ENCODE data around the gene ETNPPL. TPM values are rescaled to one million over a fixed set of nuclear protein-coding genes. Genes with fewer than 3 reads are reported as not detected.

Gene ETNPPL
- total and polyA plus RNA-seq, 2 of the 4 experiments (the other 2 are of a cell fraction) = not detected

- no peak overlapping the region for H3K4me2 ChIP-seq (ENCODE audit: low read depth, low read length)
Measured at GRCh38 chr4:108700081-108700757, 62.6 kb downstream of the ETNPPL start.

More at GRCh38 chr4:108700081-108700757, 62.6 kb downstream of the ETNPPL start:
- intact Hi-C loops (cut with micrococcal nuclease) = no loop called here
- H2AFZ ChIP-seq (replicated peaks; ENCODE audit: low read length, poor library complexity) = no peak overlapping the region
- H3K9ac ChIP-seq (ENCODE audit: low read depth, low read length) = no peak overlapping the region
- H2BK5ac ChIP-seq (ENCODE audit: low read depth, low read length, poor library complexity, severe bottlenecking) = no peak overlapping the region
- H2AK5ac ChIP-seq (ENCODE audit: low read depth, low read length) = no peak overlapping the region
- no peak overlapping the region for H2BK20ac ChIP-seq (ENCODE audit: low read depth, low read length)
- in situ Hi-C loops (cut with MboI; ENCODE audit: low sequenced_read_pairs) = no loop called here
- no peak overlapping the region for H4K8ac ChIP-seq (ENCODE audit: low read depth in 2 of 2, low read length in 2 of 2)
- H3K9me1 ChIP-seq (ENCODE audit: insufficient read depth, low read length) = no peaks in the 10 kb centered on the region
- no peak overlapping the region for H3K4ac ChIP-seq (ENCODE audit: low read depth, low read length)
- H3K27ac ChIP-seq (ENCODE audit: insufficient read depth, low read length) = no peak overlapping the region
- H2BK120ac ChIP-seq (ENCODE audit: low read depth, low read length) = no peak overlapping the region
- DNase-seq (peak; percentile 10), ATAC-seq (ENCODE audit: low read depth) (no peak)
- H3K56ac ChIP-seq (ENCODE audit: extremely low read depth, insufficient read depth, low read length) = no peak overlapping the region
- no peak overlapping the region for H2AK9ac ChIP-seq (replicated peaks; ENCODE audit: low read depth, low read length, poor library complexity)
- H4K20me1 ChIP-seq (ENCODE audit: insufficient read depth, low read length) = no peaks in the 10 kb centered on the region
- no peak overlapping the region for H3K23ac ChIP-seq (ENCODE audit: low read depth, low read length)
- H4K91ac ChIP-seq (ENCODE audit: insufficient read depth, low read depth, low read length) = no peak overlapping the region
- no peak overlapping the region for H4K5ac ChIP-seq (ENCODE audit: low read depth, low read length)
- dilution Hi-C loops (cut with HindIII; ENCODE audit: low sequenced_read_pairs, unreplicated experiment) = no loop called here
- H3K9me3 ChIP-seq (ENCODE audit: control insufficient read depth, insufficient read depth, low read length) = no peaks in the 10 kb centered on the region
- no CpG with 5 or more reads among the region's 1 CpG for WGBS, 2 experiments (ENCODE audit: extremely low coverage in 2 of 2, insufficient read length in 1 of 2)
- no peaks in the 10 kb centered on the region; the same call in 1 of the 2 replicates for H3K27me3 ChIP-seq (ENCODE audit: control insufficient read depth, insufficient read depth, low read length)
- H3K4me3 ChIP-seq (ENCODE audit: insufficient read depth, low read depth, low read length) = no peak overlapping the region
- no TSS peak for BruUV-seq (replicated peaks)
- no peaks in the 10 kb centered on the region for H3K79me1 ChIP-seq (ENCODE audit: low read depth in 1 of 2, low read length in 2 of 2)
- no peak overlapping the region for H2BK15ac ChIP-seq (ENCODE audit: low read depth, low read length)
- TF ChIP-seq CEBPB (IDR thresholded peaks at IDR 0.05; ENCODE audit: low read depth, low read length) (no peak), MXI1 (IDR thresholded peaks at IDR 0.05; ENCODE audit: borderline replicate concordance, low read depth, low read length) (no peak)
- no peaks in the 10 kb centered on the region for H3K4me1 ChIP-seq (ENCODE audit: control insufficient read depth, insufficient read depth, low read length)
- ChIA-PET CTCF (no interaction called here), POLR2A (ENCODE audit: unreplicated experiment) (no interaction called here)
- H3K14ac ChIP-seq (replicated peaks; ENCODE audit: low read depth, low read length) = no peak overlapping the region
- H3K36me3 ChIP-seq (ENCODE audit: control insufficient read depth, insufficient read depth, low read length) = no peaks in the 10 kb centered on the region
- H3K18ac ChIP-seq (ENCODE audit: low read depth, low read length) = no peak overlapping the region
